ENCODE data around the gene CTNS. TPM values are rescaled to one million over a fixed set of nuclear protein-coding genes. Genes with fewer than 3 reads are reported as not detected.
A peak's percentile ranks its signal among the peaks of the same experiment; 100 is the strongest.

CTNS gene
- total RNA-seq, 1 donor = 27.7 TPM

GRCh38 chr17:3645310-3645709 is 8.8 kb downstream of the CTNS start:
- no peak overlapping the region for H3K4me3 ChIP-seq (ENCODE audit: low read depth, low read length)
- no peak for DNase-seq (ENCODE audit: low read depth)
- TF ChIP-seq CTCF (IDR thresholded peaks at IDR 0.05; ENCODE audit: insufficient read depth, low read length) = no peak

GRCh38 chr17:3647251-3647650 is 10.7 kb downstream of the CTNS start:
- no peak for TF ChIP-seq CTCF (IDR thresholded peaks at IDR 0.05; ENCODE audit: insufficient read depth, low read length)
- H3K4me3 ChIP-seq (ENCODE audit: low read depth, low read length) = no peak overlapping the region
- no peak for DNase-seq (ENCODE audit: low read depth)

- peak; percentile 44 for DNase-seq (ENCODE audit: low read depth)
- H3K4me3 ChIP-seq (ENCODE audit: low read depth, low read length) = no peak overlapping the region
- peak; percentile 51 for TF ChIP-seq CTCF (IDR thresholded peaks at IDR 0.05; ENCODE audit: insufficient read depth, low read length)
These were observed 11.4 kb downstream of the CTNS start for GRCh38 chr17:3647769-3648555.

- no peak for TF ChIP-seq CTCF (IDR thresholded peaks at IDR 0.05; ENCODE audit: insufficient read depth, low read length)
- no peak for DNase-seq (ENCODE audit: low read depth)
- no peak overlapping the region for H3K4me3 ChIP-seq (ENCODE audit: low read depth, low read length)
These were observed 19.2 kb downstream of the CTNS start for GRCh38 chr17:3655766-3656165.

- H3K4me3 ChIP-seq (ENCODE audit: low read depth, low read length) = no peak overlapping the region
- DNase-seq (ENCODE audit: low read depth) = no peak
- TF ChIP-seq CTCF (IDR thresholded peaks at IDR 0.05; ENCODE audit: insufficient read depth, low read length) = no peak
These were observed 19.8 kb downstream of the CTNS start for GRCh38 chr17:3656353-3656752.

GRCh38 chr17:3656755-3657587 is 20.4 kb downstream of the CTNS start:
- DNase-seq (ENCODE audit: low read depth) = no peak
- H3K4me3 ChIP-seq (ENCODE audit: low read depth, low read length) = no peak overlapping the region
- TF ChIP-seq CTCF (IDR thresholded peaks at IDR 0.05; ENCODE audit: insufficient read depth, low read length) = no peak
